Spleen (tissue), 7 donors: ENCODE measurements around the gene HS3ST4.

ENCODE experiments used
- POLR2A ChIP-seq, 3 donors: fragments of 450-650 bp; IDR thresholded peaks; one replicate each; pipeline ENCODE4 v1.5.1; 2017; ENCODE audit warnings: antibody characterized with exemption in 3 of 3, mild to moderate bottlenecking in 1 of 3
- POLR2AphosphoS5 ChIP-seq, 3 donors: sonication (generic); formaldehyde crosslinking; IDR thresholded peaks; one replicate each; pipeline ENCODE4 v1.5.1; 2017; ENCODE audit warnings: antibody characterized with exemption in 3 of 3
- TF ChIP-seq, protein P1 (sequence below), 11 experiments: fragments of 200-600 bp in 7 of 11; fragments of 450-650 bp in 4 of 11; sonication (generic) in 4 of 11; IDR thresholded peaks in 8 of 11; conservative IDR thresholded peaks in 3 of 11; 1 replicate in 7 of 11; 2 replicates in 4 of 11; pipeline versions ENCODE4 v1.4.0 to v1.8.0; 2016 to 2021; ENCODE audit warnings: antibody characterized with exemption in 11 of 11, inconsistent platforms in 4 of 11, mild to moderate bottlenecking in 1 of 11
- donor health status: DM: no; HTN: no; CAD: no; lungs with moderate emphysema.
- donor health status: DM: no; HTN: no; CAD: no.
- donor health status: DM: no; HTN: no; CAD: no.

DNA sequence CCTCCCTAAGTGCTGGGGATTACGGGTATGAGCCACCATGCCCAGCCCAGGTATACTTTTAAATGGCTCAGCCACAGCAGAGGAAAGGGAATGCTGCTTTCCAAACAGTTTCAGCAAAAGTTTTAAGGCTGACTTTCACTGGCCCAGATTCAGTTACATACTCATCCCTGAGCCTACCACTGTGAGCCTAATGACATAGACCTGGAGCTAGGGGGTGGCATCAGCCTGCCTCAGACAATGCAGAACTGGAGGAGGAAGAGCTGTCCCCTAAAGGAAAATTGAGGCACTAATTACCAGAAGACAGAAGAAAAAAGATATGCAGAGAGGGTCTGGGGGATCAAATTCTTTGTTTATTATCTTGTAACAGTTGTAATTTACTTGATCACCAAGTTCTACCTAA is 43.9 kb downstream of the HS3ST4 start:
- TF ChIP-seq, protein P1, sequence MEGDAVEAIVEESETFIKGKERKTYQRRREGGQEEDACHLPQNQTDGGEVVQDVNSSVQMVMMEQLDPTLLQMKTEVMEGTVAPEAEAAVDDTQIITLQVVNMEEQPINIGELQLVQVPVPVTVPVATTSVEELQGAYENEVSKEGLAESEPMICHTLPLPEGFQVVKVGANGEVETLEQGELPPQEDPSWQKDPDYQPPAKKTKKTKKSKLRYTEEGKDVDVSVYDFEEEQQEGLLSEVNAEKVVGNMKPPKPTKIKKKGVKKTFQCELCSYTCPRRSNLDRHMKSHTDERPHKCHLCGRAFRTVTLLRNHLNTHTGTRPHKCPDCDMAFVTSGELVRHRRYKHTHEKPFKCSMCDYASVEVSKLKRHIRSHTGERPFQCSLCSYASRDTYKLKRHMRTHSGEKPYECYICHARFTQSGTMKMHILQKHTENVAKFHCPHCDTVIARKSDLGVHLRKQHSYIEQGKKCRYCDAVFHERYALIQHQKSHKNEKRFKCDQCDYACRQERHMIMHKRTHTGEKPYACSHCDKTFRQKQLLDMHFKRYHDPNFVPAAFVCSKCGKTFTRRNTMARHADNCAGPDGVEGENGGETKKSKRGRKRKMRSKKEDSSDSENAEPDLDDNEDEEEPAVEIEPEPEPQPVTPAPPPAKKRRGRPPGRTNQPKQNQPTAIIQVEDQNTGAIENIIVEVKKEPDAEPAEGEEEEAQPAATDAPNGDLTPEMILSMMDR (IDR thresholded peaks at IDR 0.05 in 8 of 11, conservative IDR thresholded peaks at IDR 0.05 in 3 of 11): no peak
- TF ChIP-seq POLR2A (IDR thresholded peaks at IDR 0.05) (no peak), POLR2AphosphoS5 (IDR thresholded peaks at IDR 0.05) (no peak)
